Measurements from ENCODE around the gene IDI2.
A peak's percentile ranks its signal among the peaks of the same experiment; 100 is the strongest.

Gene IDI2

GRCh38 chr10:987620-987869 lies 38.1 kb downstream of the IDI2 start:
- TF ChIP-seq ZNF274 (IDR thresholded peaks at IDR 0.05; ENCODE audit: low read depth, low read length), result no peak
- peak overlapping the region; percentile 80 for H3K4me3 ChIP-seq (ENCODE audit: low read length)

DNA sequence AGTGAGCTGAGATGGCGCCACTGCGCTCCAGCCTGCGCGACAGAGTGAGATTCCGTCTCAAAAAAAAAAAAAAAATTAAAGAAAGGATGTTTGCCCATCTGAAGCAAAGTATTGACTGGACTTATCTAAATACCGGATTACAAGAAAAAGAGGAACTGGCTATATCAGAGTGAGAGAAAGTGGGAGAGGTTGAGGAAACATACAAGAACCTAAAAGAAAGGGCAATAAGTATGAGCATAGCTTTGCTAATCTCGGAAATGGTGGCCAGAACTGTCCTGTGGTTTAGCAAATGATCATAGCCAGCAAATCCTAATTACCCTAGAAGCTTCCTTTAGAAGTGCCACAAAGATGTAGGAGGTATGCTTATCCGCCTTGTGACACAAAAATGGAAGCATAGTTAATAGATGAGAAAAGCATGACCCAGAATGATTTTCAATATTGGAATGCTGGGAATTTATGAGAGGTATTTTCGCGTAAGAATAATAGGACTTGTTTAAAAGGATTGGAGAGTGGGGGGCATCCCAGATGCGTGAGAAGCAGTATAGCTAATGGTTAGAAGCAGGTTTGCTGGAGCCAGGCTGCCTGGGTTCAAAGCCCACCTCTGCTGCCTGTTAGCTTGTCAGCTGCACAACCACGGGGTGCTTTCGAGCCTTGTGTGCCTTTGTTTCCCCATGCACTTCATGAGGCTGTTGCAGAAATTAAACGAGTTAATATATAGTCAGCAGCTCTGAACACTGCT lies 38.6 kb downstream of the IDI2 start:
- TF ChIP-seq ZNF274 (IDR thresholded peaks at IDR 0.05; ENCODE audit: low read depth, low read length), result no peak
- H3K4me3 ChIP-seq (ENCODE audit: low read length), result peak overlapping the region; percentile 80

GRCh38 chr10:986137-986825 lies 39.4 kb downstream of the IDI2 start:
- TF ChIP-seq ZNF274 (IDR thresholded peaks at IDR 0.05; ENCODE audit: low read depth, low read length), result no peak
- no peak overlapping the region for H3K4me3 ChIP-seq (ENCODE audit: low read length)

- TF ChIP-seq ZNF274 (IDR thresholded peaks at IDR 0.05; ENCODE audit: low read depth, low read length), result no peak
- H3K4me3 ChIP-seq (ENCODE audit: low read length), result no peak overlapping the region
Measured at GRCh38 chr10:985361-985760, 40.3 kb downstream of the IDI2 start.

- H3K4me3 ChIP-seq (ENCODE audit: low read length), result no peak overlapping the region
- no peak for TF ChIP-seq ZNF274 (IDR thresholded peaks at IDR 0.05; ENCODE audit: low read depth, low read length)
Measured at GRCh38 chr10:983971-984655, 41.5 kb downstream of the IDI2 start.

DNA sequence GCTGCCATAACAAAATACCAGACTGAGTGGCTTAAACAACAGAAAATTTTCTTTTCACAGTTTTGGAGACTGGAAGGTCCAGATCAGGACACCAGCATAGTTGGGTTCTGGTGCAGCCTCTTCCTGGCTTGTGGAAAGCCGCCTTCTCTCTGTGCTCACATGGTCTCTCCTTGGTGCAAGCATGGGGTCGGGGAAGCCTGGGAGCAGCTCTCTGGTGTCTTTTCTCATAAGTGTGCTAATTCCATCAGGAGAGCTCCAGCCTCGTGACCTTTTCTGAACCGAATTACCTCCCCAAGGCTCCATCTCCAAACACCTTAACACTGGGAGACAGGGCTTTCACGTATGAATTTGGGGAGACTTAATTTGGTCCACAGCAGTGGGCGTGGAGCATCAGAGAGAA lies 42.3 kb downstream of the IDI2 start:
- H3K4me3 ChIP-seq (ENCODE audit: low read length), result no peak overlapping the region
- no peak for TF ChIP-seq ZNF274 (IDR thresholded peaks at IDR 0.05; ENCODE audit: low read depth, low read length)

DNA sequence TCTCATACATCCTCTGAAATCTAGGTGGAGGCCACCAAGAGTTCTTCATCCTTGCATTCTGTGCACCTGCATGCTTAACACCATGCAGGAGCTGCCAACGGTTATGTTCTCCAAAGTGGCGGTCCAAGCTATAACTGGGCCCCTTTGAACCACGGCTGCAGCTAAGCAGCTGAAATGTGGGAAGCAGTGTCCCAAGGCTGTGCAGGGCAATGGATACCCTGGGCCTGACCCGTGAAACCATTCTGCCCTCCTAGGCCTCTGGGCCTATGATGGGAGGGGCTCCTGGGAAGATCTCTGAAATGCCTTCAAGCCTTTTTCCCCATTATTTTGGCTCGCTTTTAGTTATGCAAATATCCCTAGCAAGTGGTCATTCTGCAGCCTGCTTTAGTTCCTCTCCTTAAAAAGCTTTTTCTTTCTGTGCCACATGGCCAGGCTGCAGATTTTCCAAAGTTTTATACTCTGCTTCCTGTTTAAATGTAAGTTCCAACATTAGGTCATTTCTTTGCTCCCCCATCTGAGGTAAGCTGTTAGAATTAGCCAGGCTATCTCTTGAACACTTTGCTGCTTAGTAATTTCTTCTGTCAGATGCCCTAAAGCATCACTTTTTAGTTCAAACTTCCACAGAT lies 45.1 kb downstream of the IDI2 start:
- no peak overlapping the region for H3K4me3 ChIP-seq (ENCODE audit: low read length)
- no peak for TF ChIP-seq ZNF274 (IDR thresholded peaks at IDR 0.05; ENCODE audit: low read depth, low read length)

DNA sequence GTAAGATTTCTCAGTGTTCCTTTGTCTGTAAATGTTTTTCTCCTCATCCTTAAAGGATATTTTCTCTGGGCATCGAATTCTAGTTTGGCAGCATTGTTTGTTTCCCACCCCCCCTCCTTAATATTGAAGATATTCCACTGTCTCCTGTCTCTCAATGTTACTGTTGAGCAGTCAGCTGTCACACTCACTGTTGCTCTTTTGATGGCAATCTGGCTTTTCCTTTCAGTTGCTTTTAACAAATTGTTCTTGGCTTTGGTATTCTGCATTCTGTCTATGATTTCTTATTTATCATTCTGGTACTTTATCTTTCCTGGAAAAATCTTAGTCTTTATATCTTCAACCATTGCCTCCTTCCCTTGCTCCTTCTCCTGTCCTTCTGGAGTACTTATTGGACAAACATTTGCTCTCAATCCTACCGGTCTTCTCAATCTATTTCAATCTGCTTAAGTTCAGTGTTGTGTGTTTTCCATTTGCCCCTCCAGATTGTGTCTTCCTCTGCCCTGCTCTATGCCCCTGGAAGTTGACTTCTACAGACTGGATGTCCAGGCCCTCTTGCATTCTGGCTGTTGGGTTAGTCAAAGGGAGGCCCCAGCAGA lies 46.7 kb downstream of the IDI2 start:
- H3K4me3 ChIP-seq (ENCODE audit: low read length), result no peak overlapping the region
- no peak for TF ChIP-seq ZNF274 (IDR thresholded peaks at IDR 0.05; ENCODE audit: low read depth, low read length)

- no peak overlapping the region for H3K4me3 ChIP-seq (ENCODE audit: low read length)
- no peak for TF ChIP-seq ZNF274 (IDR thresholded peaks at IDR 0.05; ENCODE audit: low read depth, low read length)
Measured at GRCh38 chr10:976316-976715, 49.3 kb downstream of the IDI2 start.

DNA sequence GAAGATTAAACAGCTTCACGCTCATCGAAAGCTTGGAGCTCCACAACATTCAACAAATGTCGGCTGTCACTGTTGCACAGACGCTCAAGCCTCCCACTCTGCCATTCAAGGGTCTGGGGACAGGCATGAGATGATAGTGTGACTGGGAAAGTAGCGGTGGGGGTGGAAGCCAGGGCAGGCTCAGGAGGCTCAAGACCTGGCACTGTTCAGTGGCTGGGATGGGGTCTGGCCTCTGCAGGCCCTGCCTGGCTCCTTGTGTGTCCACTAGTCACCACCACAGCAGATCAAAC lies 50.9 kb downstream of the IDI2 start:
- TF ChIP-seq ZNF274 (IDR thresholded peaks at IDR 0.05; ENCODE audit: low read depth, low read length), result no peak
- no peak overlapping the region for H3K4me3 ChIP-seq (ENCODE audit: low read length)

GRCh38 chr10:974038-974784 lies 51.4 kb downstream of the IDI2 start:
- H3K4me3 ChIP-seq (ENCODE audit: low read length), result no peak overlapping the region
- TF ChIP-seq ZNF274 (IDR thresholded peaks at IDR 0.05; ENCODE audit: low read depth, low read length), result no peak

DNA sequence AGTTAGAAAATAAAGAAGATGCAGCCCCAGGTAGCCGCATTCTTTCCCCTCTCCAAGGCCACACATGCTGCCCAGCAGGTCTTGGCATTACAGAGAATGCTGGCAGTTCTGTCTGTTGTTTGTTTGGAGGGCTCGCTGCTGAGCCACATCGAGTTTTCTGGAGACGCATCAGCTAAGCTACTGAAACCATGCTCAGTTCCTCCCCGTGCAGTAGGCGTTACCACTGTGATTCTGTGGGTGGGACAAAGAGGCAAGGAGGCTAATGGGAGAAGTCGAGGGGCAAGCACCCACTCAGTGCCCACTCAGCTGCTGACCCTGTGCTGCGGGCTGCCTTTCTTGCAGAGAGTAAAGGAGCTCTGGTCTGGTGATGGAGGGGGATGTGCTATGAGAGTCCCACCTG lies 52.9 kb downstream of the IDI2 start:
- no peak for TF ChIP-seq ZNF274 (IDR thresholded peaks at IDR 0.05; ENCODE audit: low read depth, low read length)
- H3K4me3 ChIP-seq (ENCODE audit: low read length), result no peak overlapping the region

GRCh38 chr10:971613-972012 lies 54.0 kb downstream of the IDI2 start:
- H3K4me3 ChIP-seq (ENCODE audit: low read length), result no peak overlapping the region
- TF ChIP-seq ZNF274 (IDR thresholded peaks at IDR 0.05; ENCODE audit: low read depth, low read length), result no peak

GRCh38 chr10:971150-971542 lies 54.5 kb downstream of the IDI2 start:
- H3K4me3 ChIP-seq (ENCODE audit: low read length), result no peak overlapping the region
- TF ChIP-seq ZNF274 (IDR thresholded peaks at IDR 0.05; ENCODE audit: low read depth, low read length), result no peak
